SK-N-SH (cell line): Measurements from ENCODE around the gene PSMG3. TPM values are rescaled to one million over a fixed set of nuclear protein-coding genes. Genes with fewer than 3 reads are reported as not detected.

Source experiments
- CTCF ChIA-PET: fragments of 300-600, 350-600 bp; formaldehyde crosslinking; extraction: SDS; loops from one replicate; lab custom pipeline; 2021; lab: Yijun Ruan, JAX
- POLR2A ChIA-PET: fragments of 350-600 bp; sonication (Branson Sonifier 250); formaldehyde crosslinking; extraction: SDS; loops from one replicate; lab custom pipeline; 2020; ENCODE audit warnings: antibody characterized with exemption, inconsistent platforms; lab: Yijun Ruan, JAX
- DNase-seq: peaks from one replicate; pipeline ENCODE4 v3.0.0; 2012
- H2AFZ ChIP-seq: fragments of 200-600 bp; sonication (generic); 2 replicates; pipeline ENCODE4 v1.8.1; 2016; ENCODE audit warnings: antibody characterized with exemption, mild to moderate bottlenecking, low read depth
- H3F3A ChIP-seq: fragments of 200-600 bp; sonication (generic); replicated peaks from 2 replicates; pipeline ENCODE3; 2016; ENCODE audit warnings: antibody characterized with exemption, mild to moderate bottlenecking; ENCODE audit not compliant: insufficient read depth
- H3K27ac ChIP-seq, 2 experiments: fragments of 200-500 bp in 1 of 2; fragments of 200-600 bp in 1 of 2; sonication (Bioruptor generic) in 1 of 2; sonication (generic), shearing (Covaris generic) in 1 of 2; 2 replicates each; pipeline versions ENCODE4 v1.5.1 to v1.6.1; 2014 to 2016; ENCODE audit warnings: low read depth in 2 of 2, inconsistent platforms in 1 of 2, low read length in 1 of 2, mild to moderate bottlenecking in 1 of 2, mixed read lengths in 1 of 2
- H3K27me3 ChIP-seq: fragments of 200-600 bp; sonication (generic), shearing (Covaris generic); 2 replicates; pipeline ENCODE4 v1.6.1; 2016; ENCODE audit warnings: mixed run types; ENCODE audit not compliant: insufficient read depth
- H3K36me3 ChIP-seq, 2 experiments: fragments of 200-500 bp in 1 of 2; fragments of 200-600 bp in 1 of 2; sonication (Bioruptor generic) in 1 of 2; sonication (generic) in 1 of 2; replicated peaks in 1 of 2; 2 replicates each; pipeline versions ENCODE3 to v1.5.1; 2014 to 2016; ENCODE audit warnings: low read length in 1 of 2, mild to moderate bottlenecking in 1 of 2; ENCODE audit not compliant: insufficient read depth in 2 of 2, control insufficient read depth in 1 of 2
- H3K4me1 ChIP-seq, 2 experiments: fragments of 200-500 bp in 1 of 2; fragments of 200-600 bp in 1 of 2; sonication (Bioruptor generic) in 1 of 2; sonication (generic), shearing (Covaris generic) in 1 of 2; 2 replicates each; pipeline versions ENCODE4 v1.5.1 to v1.6.1; 2014 to 2016; ENCODE audit warnings: low read depth in 1 of 2, low read length in 1 of 2, mixed run types in 1 of 2; ENCODE audit not compliant: insufficient read depth in 2 of 2, control insufficient read depth in 1 of 2
- H3K4me2 ChIP-seq: fragments of 200-600 bp; sonication (generic), shearing (Covaris generic); 2 replicates; pipeline ENCODE4 v1.6.1; 2017; ENCODE audit warnings: mixed run types
- H3K4me3 ChIP-seq, 2 experiments: fragments of 200-500 bp in 1 of 2; fragments of 200-600 bp in 1 of 2; sonication (Bioruptor generic) in 1 of 2; sonication (generic), shearing (Covaris generic) in 1 of 2; 2 replicates each; pipeline versions ENCODE4 v1.5.1 to v1.8.1; 2014 to 2016; ENCODE audit warnings: low read depth in 2 of 2, inconsistent platforms in 1 of 2, low read length in 1 of 2, mild to moderate bottlenecking in 1 of 2, mixed read lengths in 1 of 2, moderate library complexity in 1 of 2
- H3K79me2 ChIP-seq: fragments of 200-600 bp; sonication (generic); 2 replicates; pipeline ENCODE4 v1.8.1; 2017; ENCODE audit warnings: mild to moderate bottlenecking; ENCODE audit not compliant: insufficient read depth
- H3K9ac ChIP-seq: fragments of 200-600 bp; sonication (generic); 2 replicates; pipeline ENCODE4 v1.6.1; 2017; ENCODE audit warnings: mixed run types
- H3K9me2 ChIP-seq: fragments of 200-600 bp; sonication (generic); 2 replicates; pipeline ENCODE4 v1.6.1; 2017; ENCODE audit warnings: mixed run types
- H3K9me3 ChIP-seq: fragments of 200-600 bp; sonication (generic); 2 replicates; pipeline ENCODE4 v1.6.1; 2017; ENCODE audit warnings: mixed run types, mild to moderate bottlenecking, moderate library complexity
- H4K20me1 ChIP-seq: fragments of 200-600 bp; sonication (generic); 2 replicates; pipeline ENCODE4 v1.6.1; 2017; ENCODE audit warnings: mild to moderate bottlenecking, mixed run types; ENCODE audit not compliant: insufficient read depth
- CHD2 ChIP-seq: fragments of 150-350 bp; IDR thresholded peaks from 2 replicates; pipeline ENCODE4 v1.6.1; 2018; ENCODE audit warnings: low read length; ENCODE audit not compliant: partially characterized antibody
- ELF1 ChIP-seq: IDR thresholded peaks from 2 replicates; pipeline ENCODE4 v1.4.0; 2012
- EP300 ChIP-seq, 2 experiments: IDR thresholded peaks; 2 replicates each; pipeline versions ENCODE4 v1.4.0 to v1.6.1; 2012; ENCODE audit warnings: borderline replicate concordance in 1 of 2, low read depth in 1 of 2, low read length in 1 of 2
- EZH2phosphoT487 ChIP-seq: fragments of 200-600 bp; sonication (generic); IDR thresholded peaks from 2 replicates; pipeline ENCODE4 v1.6.1; 2017; ENCODE audit warnings: low read depth, mixed run types, mild to moderate bottlenecking, antibody characterized with exemption, moderate library complexity, borderline replicate concordance
- GATA2 ChIP-seq: sonication (generic); formaldehyde crosslinking; IDR thresholded peaks from 2 replicates; pipeline ENCODE4 v1.5.0; 2020; ENCODE audit warnings: mild to moderate bottlenecking, missing genetic modification reagents
- NRF1 ChIP-seq: IDR thresholded peaks from 2 replicates; pipeline ENCODE4 v1.6.1; 2012; ENCODE audit warnings: low read depth, mild to moderate bottlenecking, low read length
- POLR2AphosphoS5 ChIP-seq: IDR thresholded peaks from 2 replicates; pipeline ENCODE4 v1.6.1; 2012; ENCODE audit warnings: low read depth, low read length
- RAD21 ChIP-seq: IDR thresholded peaks from 2 replicates; pipeline ENCODE4 v1.6.1; 2012; ENCODE audit warnings: mild to moderate bottlenecking, low read length
- RXRA ChIP-seq: IDR thresholded peaks from 2 replicates; pipeline ENCODE4 v1.4.0; 2012; ENCODE audit warnings: low read depth, mild to moderate bottlenecking, borderline replicate concordance
- SIN3A ChIP-seq: IDR thresholded peaks from 2 replicates; pipeline ENCODE4 v1.6.1; 2012; ENCODE audit warnings: low read depth, mild to moderate bottlenecking, low read length, moderate library complexity, borderline replicate concordance
- TEAD4 ChIP-seq: IDR thresholded peaks from 2 replicates; pipeline ENCODE4 v1.4.0; 2012; ENCODE audit warnings: mild to moderate bottlenecking, borderline replicate concordance; ENCODE audit not compliant: insufficient read depth
- WGBS: methylation state at CpG from one replicate; pipeline ENCODE4 v1.1.6; 2017; ENCODE audit warnings: low lambda C conversion rate; 5-methylcytosine and 5-hydroxymethylcytosine counted together
- polyA plus RNA-seq, 3 experiments: library from polyadenylated mRNA; depleted of rRNA; stranded (reverse); fragments of >200 nt; gene quantifications; 2 replicates each; pipeline ENCODE4 v1.2.3, GENCODE V29; 2012
- TF ChIP-seq, protein P1 (sequence below): IDR thresholded peaks from 2 replicates; pipeline ENCODE4; 2012
- TF ChIP-seq, protein P2 (sequence below): IDR thresholded peaks from 2 replicates; pipeline ENCODE4 v1.6.1; 2012; ENCODE audit warnings: mild to moderate bottlenecking, low read depth, low read length, moderate library complexity
- TF ChIP-seq, protein P3 (sequence below): IDR thresholded peaks from 2 replicates; pipeline ENCODE4 v1.4.0; 2012; ENCODE audit warnings: low read depth, borderline replicate concordance

PSMG3 gene
- polyA plus RNA-seq, 1 of the 3 experiments (the other 2 are of a cell fraction) = 109 TPM

DNA sequence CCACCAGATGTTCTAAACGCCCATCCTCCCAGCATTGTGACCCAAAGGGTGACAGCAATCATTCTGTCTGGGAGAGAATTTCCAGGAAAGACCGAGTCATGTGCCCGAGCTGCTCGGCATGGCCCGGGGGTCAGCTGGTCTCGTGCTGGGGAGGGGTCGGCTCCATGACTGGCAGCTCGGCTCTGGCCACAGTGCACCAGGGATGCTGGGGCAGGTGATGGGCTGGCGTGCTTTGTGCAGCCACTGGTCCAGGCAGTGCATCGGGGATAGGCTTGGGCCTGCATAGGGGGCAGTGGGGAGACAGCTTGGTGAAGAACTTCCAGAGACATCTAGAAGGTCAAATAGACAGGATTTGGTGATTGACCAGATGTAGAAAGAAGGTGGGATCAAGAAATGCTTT, 39.2 kb upstream of the PSMG3 start:
- CTCF ChIA-PET = interaction anchor here (0.6 to 4.1 kb wide), 4 partner anchors 13 to 55 kb away, joined by 3 to 14 read pairs (median 3); no protein-coding TSS in a partner anchor
- WGBS = 63% methylated on average over 5 of the region's 10 CpGs

DNA sequence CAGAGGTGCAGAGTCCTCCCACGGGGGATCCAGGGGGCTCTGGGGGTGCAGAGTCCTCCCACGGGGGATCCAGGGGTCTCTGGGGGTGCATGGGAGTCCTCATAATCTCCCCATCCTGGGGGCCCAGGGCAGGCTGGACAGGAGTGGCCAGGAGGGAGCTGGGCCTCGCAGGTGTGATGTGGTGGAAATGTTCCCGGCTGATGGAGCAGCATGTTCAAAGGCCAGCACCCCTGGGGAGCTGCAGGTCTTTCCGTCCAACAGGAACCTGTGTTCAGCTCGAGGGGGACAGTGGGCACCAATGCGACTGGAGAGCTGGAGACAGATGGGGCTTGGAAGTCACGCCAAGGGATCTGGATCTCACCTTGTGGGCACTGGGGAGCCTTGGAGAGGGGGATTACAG, 38.5 kb upstream of the PSMG3 start:
- TF ChIP-seq TEAD4 (no peak), NRF1 (no peak), EZH2phosphoT487 (no peak), EP300 (IDR thresholded peaks at IDR 0.05; ENCODE audit: borderline replicate concordance in 1 of 2, low read depth in 1 of 2, low read length in 1 of 2) (no peak), GATA2 (no peak), ELF1 (no peak), RAD21 (no peak), SIN3A (no peak)
- TF ChIP-seq, protein P1, sequence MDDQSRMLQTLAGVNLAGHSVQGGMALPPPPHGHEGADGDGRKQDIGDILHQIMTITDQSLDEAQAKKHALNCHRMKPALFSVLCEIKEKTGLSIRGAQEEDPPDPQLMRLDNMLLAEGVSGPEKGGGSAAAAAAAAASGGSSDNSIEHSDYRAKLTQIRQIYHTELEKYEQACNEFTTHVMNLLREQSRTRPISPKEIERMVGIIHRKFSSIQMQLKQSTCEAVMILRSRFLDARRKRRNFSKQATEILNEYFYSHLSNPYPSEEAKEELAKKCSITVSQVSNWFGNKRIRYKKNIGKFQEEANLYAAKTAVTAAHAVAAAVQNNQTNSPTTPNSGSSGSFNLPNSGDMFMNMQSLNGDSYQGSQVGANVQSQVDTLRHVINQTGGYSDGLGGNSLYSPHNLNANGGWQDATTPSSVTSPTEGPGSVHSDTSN = no peak
- TF ChIP-seq, protein P2, sequence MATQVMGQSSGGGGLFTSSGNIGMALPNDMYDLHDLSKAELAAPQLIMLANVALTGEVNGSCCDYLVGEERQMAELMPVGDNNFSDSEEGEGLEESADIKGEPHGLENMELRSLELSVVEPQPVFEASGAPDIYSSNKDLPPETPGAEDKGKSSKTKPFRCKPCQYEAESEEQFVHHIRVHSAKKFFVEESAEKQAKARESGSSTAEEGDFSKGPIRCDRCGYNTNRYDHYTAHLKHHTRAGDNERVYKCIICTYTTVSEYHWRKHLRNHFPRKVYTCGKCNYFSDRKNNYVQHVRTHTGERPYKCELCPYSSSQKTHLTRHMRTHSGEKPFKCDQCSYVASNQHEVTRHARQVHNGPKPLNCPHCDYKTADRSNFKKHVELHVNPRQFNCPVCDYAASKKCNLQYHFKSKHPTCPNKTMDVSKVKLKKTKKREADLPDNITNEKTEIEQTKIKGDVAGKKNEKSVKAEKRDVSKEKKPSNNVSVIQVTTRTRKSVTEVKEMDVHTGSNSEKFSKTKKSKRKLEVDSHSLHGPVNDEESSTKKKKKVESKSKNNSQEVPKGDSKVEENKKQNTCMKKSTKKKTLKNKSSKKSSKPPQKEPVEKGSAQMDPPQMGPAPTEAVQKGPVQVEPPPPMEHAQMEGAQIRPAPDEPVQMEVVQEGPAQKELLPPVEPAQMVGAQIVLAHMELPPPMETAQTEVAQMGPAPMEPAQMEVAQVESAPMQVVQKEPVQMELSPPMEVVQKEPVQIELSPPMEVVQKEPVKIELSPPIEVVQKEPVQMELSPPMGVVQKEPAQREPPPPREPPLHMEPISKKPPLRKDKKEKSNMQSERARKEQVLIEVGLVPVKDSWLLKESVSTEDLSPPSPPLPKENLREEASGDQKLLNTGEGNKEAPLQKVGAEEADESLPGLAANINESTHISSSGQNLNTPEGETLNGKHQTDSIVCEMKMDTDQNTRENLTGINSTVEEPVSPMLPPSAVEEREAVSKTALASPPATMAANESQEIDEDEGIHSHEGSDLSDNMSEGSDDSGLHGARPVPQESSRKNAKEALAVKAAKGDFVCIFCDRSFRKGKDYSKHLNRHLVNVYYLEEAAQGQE = no peak
- TF ChIP-seq, protein P3, sequence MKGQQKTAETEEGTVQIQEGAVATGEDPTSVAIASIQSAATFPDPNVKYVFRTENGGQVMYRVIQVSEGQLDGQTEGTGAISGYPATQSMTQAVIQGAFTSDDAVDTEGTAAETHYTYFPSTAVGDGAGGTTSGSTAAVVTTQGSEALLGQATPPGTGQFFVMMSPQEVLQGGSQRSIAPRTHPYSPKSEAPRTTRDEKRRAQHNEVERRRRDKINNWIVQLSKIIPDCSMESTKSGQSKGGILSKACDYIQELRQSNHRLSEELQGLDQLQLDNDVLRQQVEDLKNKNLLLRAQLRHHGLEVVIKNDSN = no peak
- H3K9me2 ChIP-seq = no peaks in the 10 kb centered on the region
- H3K4me3 ChIP-seq = no peak overlapping the region
- no peak overlapping the region; a peak in 1 of 4 replicates for H3K27ac ChIP-seq
- no peaks in the 10 kb centered on the region for H3F3A ChIP-seq
- H2AFZ ChIP-seq = no peak overlapping the region
- no peaks in the 10 kb centered on the region for H3K9me3 ChIP-seq
- no peak overlapping the region for H3K4me2 ChIP-seq
- H3K79me2 ChIP-seq = no peaks in the 10 kb centered on the region
- H3K36me3 ChIP-seq = no peaks in the 10 kb centered on the region
- WGBS = 74% methylated on average over 5 of the region's 8 CpGs
- ChIA-PET POLR2A (interaction anchor here (0.7 to 1.2 kb wide), 2 partner anchors 15 to 23 kb away, joined by 3 read pairs; no protein-coding TSS in a partner anchor), CTCF (interaction anchor here (0.6 to 4.1 kb wide), 4 partner anchors 10 to 32 kb away, joined by 3 to 14 read pairs (median 3); no protein-coding TSS in a partner anchor)
- H3K4me1 ChIP-seq = peaks cover 0 to 21% of the 10 kb centered on the region in 2 experiments; a peak in 1 of 4 replicates
- peak; percentile 35 for DNase-seq
- peaks cover 8% of the 10 kb centered on the region; the same call in 1 of the 2 replicates for H3K27me3 ChIP-seq
- no peak overlapping the region for H3K9ac ChIP-seq
- no peaks in the 10 kb centered on the region for H4K20me1 ChIP-seq

More for the DNA sequence above, 39.2 kb upstream of the PSMG3 start:
- H3K36me3 ChIP-seq = no peaks in the 10 kb centered on the region
- no peaks in the 10 kb centered on the region for H3F3A ChIP-seq
- DNase-seq = no peak
- no peaks in the 10 kb centered on the region for H3K9me3 ChIP-seq
- H3K9ac ChIP-seq = no peak overlapping the region
- no peak overlapping the region for H3K4me2 ChIP-seq
- H3K27me3 ChIP-seq = 0 out of 2 replicates have a peak, but pooled peaks cover 4% of the 10 kb centered on the region
- no peak overlapping the region for H3K4me3 ChIP-seq
- POLR2A ChIA-PET = interaction anchor here (0.7 to 1.4 kb wide), 4 partner anchors 9 to 23 kb away, joined by 3 to 5 read pairs (median 4); no protein-coding TSS in a partner anchor
- H3K9me2 ChIP-seq = no peaks in the 10 kb centered on the region
- no peaks in the 10 kb centered on the region for H4K20me1 ChIP-seq
- TF ChIP-seq CHD2 (no peak), POLR2AphosphoS5 (no peak), RXRA (no peak)
- TF ChIP-seq, protein P3 = no peak
- peaks cover 0 to 21% of the 10 kb centered on the region in 2 experiments; a peak in 1 of 4 replicates for H3K4me1 ChIP-seq
- H3K79me2 ChIP-seq = no peaks in the 10 kb centered on the region
- H3K27ac ChIP-seq = peak overlapping the region in 1 of 2 experiments; percentile 3; a peak in 1 of 4 replicates
- H2AFZ ChIP-seq = no peak overlapping the region
